K562 (cell line): ENCODE data around the gene TAF1A. TPM values are rescaled to one million over a fixed set of nuclear protein-coding genes. Genes with fewer than 3 reads are reported as not detected.

Experiments
- EWSR1 ChIP-seq: fragments of 450-650 bp; IDR thresholded peaks from 2 replicates; pipeline ENCODE4 v1.6.1; 2018; ENCODE audit warnings: borderline replicate concordance, mild to moderate bottlenecking, low read depth, moderate library complexity; ENCODE audit not compliant: partially characterized antibody
- IRF2 ChIP-seq: sonication (generic); formaldehyde crosslinking; IDR thresholded peaks from 2 replicates; pipeline ENCODE4 v1.8.1; 2022; ENCODE audit warnings: mild to moderate bottlenecking, missing genetic modification reagents
- MCM7 ChIP-seq, 2 experiments: fragments of 450-650 bp; IDR thresholded peaks; 2 replicates each; pipeline ENCODE4 v1.6.1; 2016 to 2018
- PCBP2 ChIP-seq: fragments of 200-400 bp; formaldehyde crosslinking; IDR thresholded peaks from 2 replicates; pipeline ENCODE4 v1.6.1; 2018; ENCODE audit warnings: low read length, low read depth, mild to moderate bottlenecking, moderate library complexity; ENCODE audit not compliant: poor library complexity, severe bottlenecking
- SMAD3 ChIP-seq: fragments of 450-650 bp; formaldehyde crosslinking; conservative IDR thresholded peaks from 2 replicates; pipeline ENCODE4 v1.4.0; 2020; ENCODE audit warnings: mild to moderate bottlenecking
- ZNF184 ChIP-seq: sonication (generic); formaldehyde crosslinking; IDR thresholded peaks from 2 replicates; pipeline ENCODE4 v1.5.0; 2020; ENCODE audit warnings: missing genetic modification reagents
- polyA plus RNA-seq, 8 experiments: library from polyadenylated mRNA; depleted of rRNA in 4 of 8; stranded (reverse) in 5 of 8; unstranded in 3 of 8; fragments of >200 nt; fragmentation: Nextera tagmentation in 2 of 8; fragmentation: Illumina TruSeq in 1 of 8; extraction: Ambion mirVana in 2 of 8; extraction: Trizol in 1 of 8; gene quantifications; 2 replicates each; pipeline versions ENCODE4 v1.2.1 to v1.2.3, GENCODE V29; 2011 to 2014; ENCODE audit warnings: inconsistent platforms in 1 of 8, missing spikeins in 1 of 8
- total RNA-seq, 7 experiments: library from RNA; depleted of rRNA in 6 of 7; stranded (reverse); fragments of >200 nt in 6 of 7; fragmentation: Illumina TruSeq in 2 of 7; extraction: Trizol in 2 of 7; gene quantifications; 2 replicates each; pipeline versions ENCODE4 v1.2.1 to v1.2.3, GENCODE V29; 2011 to 2021; ENCODE audit warnings: low replicate concordance in 1 of 7
- TF ChIP-seq, protein P1 (sequence below): sonication (generic); formaldehyde crosslinking; IDR thresholded peaks from 2 replicates; pipeline ENCODE4 v1.8.0; 2022; ENCODE audit warnings: missing genetic modification reagents, mild to moderate bottlenecking, borderline replicate concordance
- TF ChIP-seq, protein P2 (sequence below), 2 experiments: fragments of 450-650 bp in 1 of 2; sonication (generic) in 1 of 2; formaldehyde crosslinking in 1 of 2; IDR thresholded peaks; 2 replicates each; pipeline versions ENCODE4 v1.7.1 to v1.9.0; 2016 to 2022; ENCODE audit warnings: inconsistent platforms in 1 of 2, mild to moderate bottlenecking in 1 of 2, missing genetic modification reagents in 1 of 2
- TF ChIP-seq, protein P3 (sequence below): fragments of 450-650 bp; IDR thresholded peaks from 2 replicates; pipeline ENCODE4 v1.6.1; 2016; ENCODE audit warnings: low read depth, mild to moderate bottlenecking, moderate library complexity
- TF ChIP-seq, protein P4 (sequence below): fragments of 200-800 bp; sonication (Bioruptor generic); IDR thresholded peaks from 2 replicates; pipeline ENCODE4 v1.6.1; 2017; ENCODE audit warnings: missing genetic modification characterization, missing compliant biosample characterization

TAF1A gene
- total and polyA plus RNA-seq, 9 of the 15 experiments (the other 6 are each of a cell fraction or from before 2014, with no cell fraction given) = 17.8 to 36.8 (median 25.3) TPM

- TF ChIP-seq, protein P1, sequence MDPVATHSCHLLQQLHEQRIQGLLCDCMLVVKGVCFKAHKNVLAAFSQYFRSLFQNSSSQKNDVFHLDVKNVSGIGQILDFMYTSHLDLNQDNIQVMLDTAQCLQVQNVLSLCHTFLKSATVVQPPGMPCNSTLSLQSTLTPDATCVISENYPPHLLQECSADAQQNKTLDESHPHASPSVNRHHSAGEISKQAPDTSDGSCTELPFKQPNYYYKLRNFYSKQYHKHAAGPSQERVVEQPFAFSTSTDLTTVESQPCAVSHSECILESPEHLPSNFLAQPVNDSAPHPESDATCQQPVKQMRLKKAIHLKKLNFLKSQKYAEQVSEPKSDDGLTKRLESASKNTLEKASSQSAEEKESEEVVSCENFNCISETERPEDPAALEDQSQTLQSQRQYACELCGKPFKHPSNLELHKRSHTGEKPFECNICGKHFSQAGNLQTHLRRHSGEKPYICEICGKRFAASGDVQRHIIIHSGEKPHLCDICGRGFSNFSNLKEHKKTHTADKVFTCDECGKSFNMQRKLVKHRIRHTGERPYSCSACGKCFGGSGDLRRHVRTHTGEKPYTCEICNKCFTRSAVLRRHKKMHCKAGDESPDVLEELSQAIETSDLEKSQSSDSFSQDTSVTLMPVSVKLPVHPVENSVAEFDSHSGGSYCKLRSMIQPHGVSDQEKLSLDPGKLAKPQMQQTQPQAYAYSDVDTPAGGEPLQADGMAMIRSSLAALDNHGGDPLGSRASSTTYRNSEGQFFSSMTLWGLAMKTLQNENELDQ (CRISPR knock-in tag) = no peak
- no peak for TF ChIP-seq SMAD3
- TF ChIP-seq ZNF184 = no peak
- TF ChIP-seq IRF2 (CRISPR knock-in tag) = no peak
- no peak for TF ChIP-seq PCBP2
- TF ChIP-seq, protein P2, sequence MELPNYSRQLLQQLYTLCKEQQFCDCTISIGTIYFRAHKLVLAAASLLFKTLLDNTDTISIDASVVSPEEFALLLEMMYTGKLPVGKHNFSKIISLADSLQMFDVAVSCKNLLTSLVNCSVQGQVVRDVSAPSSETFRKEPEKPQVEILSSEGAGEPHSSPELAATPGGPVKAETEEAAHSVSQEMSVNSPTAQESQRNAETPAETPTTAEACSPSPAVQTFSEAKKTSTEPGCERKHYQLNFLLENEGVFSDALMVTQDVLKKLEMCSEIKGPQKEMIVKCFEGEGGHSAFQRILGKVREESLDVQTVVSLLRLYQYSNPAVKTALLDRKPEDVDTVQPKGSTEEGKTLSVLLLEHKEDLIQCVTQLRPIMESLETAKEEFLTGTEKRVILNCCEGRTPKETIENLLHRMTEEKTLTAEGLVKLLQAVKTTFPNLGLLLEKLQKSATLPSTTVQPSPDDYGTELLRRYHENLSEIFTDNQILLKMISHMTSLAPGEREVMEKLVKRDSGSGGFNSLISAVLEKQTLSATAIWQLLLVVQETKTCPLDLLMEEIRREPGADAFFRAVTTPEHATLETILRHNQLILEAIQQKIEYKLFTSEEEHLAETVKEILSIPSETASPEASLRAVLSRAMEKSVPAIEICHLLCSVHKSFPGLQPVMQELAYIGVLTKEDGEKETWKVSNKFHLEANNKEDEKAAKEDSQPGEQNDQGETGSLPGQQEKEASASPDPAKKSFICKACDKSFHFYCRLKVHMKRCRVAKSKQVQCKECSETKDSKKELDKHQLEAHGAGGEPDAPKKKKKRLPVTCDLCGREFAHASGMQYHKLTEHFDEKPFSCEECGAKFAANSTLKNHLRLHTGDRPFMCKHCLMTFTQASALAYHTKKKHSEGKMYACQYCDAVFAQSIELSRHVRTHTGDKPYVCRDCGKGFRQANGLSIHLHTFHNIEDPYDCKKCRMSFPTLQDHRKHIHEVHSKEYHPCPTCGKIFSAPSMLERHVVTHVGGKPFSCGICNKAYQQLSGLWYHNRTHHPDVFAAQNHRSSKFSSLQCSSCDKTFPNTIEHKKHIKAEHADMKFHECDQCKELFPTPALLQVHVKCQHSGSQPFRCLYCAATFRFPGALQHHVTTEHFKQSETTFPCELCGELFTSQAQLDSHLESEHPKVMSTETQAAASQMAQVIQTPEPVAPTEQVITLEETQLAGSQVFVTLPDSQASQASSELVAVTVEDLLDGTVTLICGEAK (IDR thresholded peaks at IDR 0.05) = no peak
- TF ChIP-seq, protein P2 (CRISPR knock-in tag; IDR thresholded peaks at IDR 0.05) = no peak
- TF ChIP-seq, protein P3, sequence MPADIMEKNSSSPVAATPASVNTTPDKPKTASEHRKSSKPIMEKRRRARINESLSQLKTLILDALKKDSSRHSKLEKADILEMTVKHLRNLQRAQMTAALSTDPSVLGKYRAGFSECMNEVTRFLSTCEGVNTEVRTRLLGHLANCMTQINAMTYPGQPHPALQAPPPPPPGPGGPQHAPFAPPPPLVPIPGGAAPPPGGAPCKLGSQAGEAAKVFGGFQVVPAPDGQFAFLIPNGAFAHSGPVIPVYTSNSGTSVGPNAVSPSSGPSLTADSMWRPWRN = no peak
- no peak for TF ChIP-seq MCM7 (IDR thresholded peaks at IDR 0.05)
- TF ChIP-seq, protein P4, sequence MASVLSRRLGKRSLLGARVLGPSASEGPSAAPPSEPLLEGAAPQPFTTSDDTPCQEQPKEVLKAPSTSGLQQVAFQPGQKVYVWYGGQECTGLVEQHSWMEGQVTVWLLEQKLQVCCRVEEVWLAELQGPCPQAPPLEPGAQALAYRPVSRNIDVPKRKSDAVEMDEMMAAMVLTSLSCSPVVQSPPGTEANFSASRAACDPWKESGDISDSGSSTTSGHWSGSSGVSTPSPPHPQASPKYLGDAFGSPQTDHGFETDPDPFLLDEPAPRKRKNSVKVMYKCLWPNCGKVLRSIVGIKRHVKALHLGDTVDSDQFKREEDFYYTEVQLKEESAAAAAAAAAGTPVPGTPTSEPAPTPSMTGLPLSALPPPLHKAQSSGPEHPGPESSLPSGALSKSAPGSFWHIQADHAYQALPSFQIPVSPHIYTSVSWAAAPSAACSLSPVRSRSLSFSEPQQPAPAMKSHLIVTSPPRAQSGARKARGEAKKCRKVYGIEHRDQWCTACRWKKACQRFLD (CRISPR knock-in tag) = no peak
- TF ChIP-seq EWSR1 = no peak
Observed at GRCh38 chr1:222618001-222618879, 28.5 kb upstream of the TAF1A start, which contains the start of gene MIA3 (continued).
